ENCODE data around the gene ARHGEF2. TPM values are rescaled to one million over a fixed set of nuclear protein-coding genes. Genes with fewer than 3 reads are reported as not detected.
A peak's percentile ranks its signal among the peaks of the same experiment; 100 is the strongest.

ARHGEF2 gene
- total RNA-seq, 4 donors from 2014 or later = 13.6 to 27.3 (median 26.4) TPM

DNA sequence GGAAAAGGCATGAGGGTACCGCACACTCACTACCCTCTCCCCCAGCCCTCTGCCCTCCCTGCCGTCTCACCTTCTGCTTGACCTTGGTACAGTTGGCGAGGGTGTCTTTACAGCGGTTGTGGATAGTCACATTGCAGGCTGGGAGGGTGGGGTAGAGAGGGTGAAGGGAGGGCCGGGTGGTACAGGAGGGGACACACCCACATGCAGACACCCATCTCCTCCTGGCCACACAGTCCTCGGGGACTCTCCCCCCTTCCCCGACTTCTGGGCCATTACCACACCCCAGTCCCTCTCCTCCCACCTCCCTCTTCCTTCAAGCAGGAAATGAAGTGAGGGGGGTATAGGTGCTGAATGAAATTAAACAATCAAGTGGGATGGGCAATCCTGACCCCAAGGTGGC, 11.6 kb downstream of the ARHGEF2 start:
- DNase-seq (no peak), ATAC-seq (no peak)
- Histone ChIP-seq H3K9me3 (no peaks in the 10 kb centered on the region), H3K27me3 (no peaks in the 10 kb centered on the region), H3K36me3 (peaks cover 0 to 38% of the 10 kb centered on the region in 2 donors), H3K4me1 (peaks cover 54 to 65% of the 10 kb centered on the region in 2 donors), H3K27ac (peak overlapping the region; percentile 82 to 95 (median 88)), H3K4me3 (peak overlapping the region in 1 of 4 donors; percentile 24)
- intact Hi-C loops (cut with DNase I; ENCODE audit: low total_unique reads) (loop anchor here (2.0 kb wide), 1 partner anchor 22 kb away; no protein-coding TSS in a partner anchor), in situ Hi-C loops (cut with MboI; ENCODE audit: low sequenced_read_pairs in 4 of 4) (no loop called here)
- no peak for TF ChIP-seq POLR2A (IDR thresholded peaks at IDR 0.05)
- TF ChIP-seq, protein P1, sequence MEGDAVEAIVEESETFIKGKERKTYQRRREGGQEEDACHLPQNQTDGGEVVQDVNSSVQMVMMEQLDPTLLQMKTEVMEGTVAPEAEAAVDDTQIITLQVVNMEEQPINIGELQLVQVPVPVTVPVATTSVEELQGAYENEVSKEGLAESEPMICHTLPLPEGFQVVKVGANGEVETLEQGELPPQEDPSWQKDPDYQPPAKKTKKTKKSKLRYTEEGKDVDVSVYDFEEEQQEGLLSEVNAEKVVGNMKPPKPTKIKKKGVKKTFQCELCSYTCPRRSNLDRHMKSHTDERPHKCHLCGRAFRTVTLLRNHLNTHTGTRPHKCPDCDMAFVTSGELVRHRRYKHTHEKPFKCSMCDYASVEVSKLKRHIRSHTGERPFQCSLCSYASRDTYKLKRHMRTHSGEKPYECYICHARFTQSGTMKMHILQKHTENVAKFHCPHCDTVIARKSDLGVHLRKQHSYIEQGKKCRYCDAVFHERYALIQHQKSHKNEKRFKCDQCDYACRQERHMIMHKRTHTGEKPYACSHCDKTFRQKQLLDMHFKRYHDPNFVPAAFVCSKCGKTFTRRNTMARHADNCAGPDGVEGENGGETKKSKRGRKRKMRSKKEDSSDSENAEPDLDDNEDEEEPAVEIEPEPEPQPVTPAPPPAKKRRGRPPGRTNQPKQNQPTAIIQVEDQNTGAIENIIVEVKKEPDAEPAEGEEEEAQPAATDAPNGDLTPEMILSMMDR (IDR thresholded peaks at IDR 0.05 in 4 of 5, conservative IDR thresholded peaks at IDR 0.05 in 1 of 5) = no peak

DNA sequence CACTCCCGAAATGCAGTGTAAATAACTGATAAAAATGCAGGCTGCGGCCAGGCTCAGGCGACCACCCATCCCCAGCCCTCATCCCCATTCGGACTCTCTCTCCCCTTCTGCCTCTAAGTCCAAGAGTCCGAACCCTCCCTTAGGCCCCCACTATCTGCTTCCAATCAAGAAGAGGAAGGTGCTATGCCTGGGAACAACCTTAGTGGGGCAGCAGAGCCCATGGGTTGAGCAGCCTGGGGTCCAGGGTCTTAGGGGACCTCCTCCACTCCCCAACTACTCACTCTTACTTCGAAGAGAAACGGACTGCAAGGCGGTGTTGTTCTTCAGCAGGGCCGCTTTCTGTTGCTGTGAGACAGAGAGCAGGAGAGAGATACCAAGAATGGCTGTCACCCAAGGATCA, 12.2 kb downstream of the ARHGEF2 start:
- H3K9me3 ChIP-seq = no peaks in the 10 kb centered on the region
- in situ Hi-C loops (cut with MboI; ENCODE audit: low sequenced_read_pairs in 4 of 4) (no loop called here), intact Hi-C loops (cut with DNase I; ENCODE audit: low total_unique reads) (loop anchor here (2.0 kb wide), 1 partner anchor 23 kb away; no protein-coding TSS in a partner anchor)
- peaks cover 0 to 43% of the 10 kb centered on the region in 2 donors for H3K36me3 ChIP-seq
- H3K27ac ChIP-seq = peak overlapping the region; percentile 82 to 95 (median 88)
- H3K4me1 ChIP-seq = peaks cover 58 to 66% of the 10 kb centered on the region in 2 donors
- no peak overlapping the region for H3K4me3 ChIP-seq
- no peak for TF ChIP-seq POLR2A (IDR thresholded peaks at IDR 0.05)
- TF ChIP-seq, protein P1 (IDR thresholded peaks at IDR 0.05 in 4 of 5, conservative IDR thresholded peaks at IDR 0.05 in 1 of 5) = peak in 2 of 5 experiments; percentile 8 to 48
- H3K27me3 ChIP-seq = no peaks in the 10 kb centered on the region
- no peak for DNase-seq
- no peak for ATAC-seq

DNA sequence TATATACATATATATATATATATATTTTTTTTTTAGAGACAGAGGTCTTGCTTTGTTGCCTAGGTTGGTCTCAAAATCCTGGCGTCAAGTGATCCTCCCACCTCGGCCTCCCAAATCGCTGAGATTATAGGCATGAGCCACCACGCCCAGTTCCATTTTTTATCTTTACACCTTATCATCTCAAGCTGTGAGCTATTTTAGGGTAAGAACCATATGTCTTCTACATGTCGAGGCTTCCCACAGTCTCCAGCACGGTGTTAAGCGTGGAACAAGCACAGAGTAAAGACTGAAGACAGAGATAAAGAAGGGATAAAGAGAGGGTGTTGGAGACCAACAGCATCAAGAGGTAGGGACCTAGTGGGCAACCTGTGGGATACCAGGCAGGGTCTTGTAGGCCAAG, 14.2 kb downstream of the ARHGEF2 start:
- TF ChIP-seq, protein P1 (IDR thresholded peaks at IDR 0.05 in 4 of 5, conservative IDR thresholded peaks at IDR 0.05 in 1 of 5) = no peak
- TF ChIP-seq POLR2A (IDR thresholded peaks at IDR 0.05) = no peak
- H3K27ac ChIP-seq = no peak overlapping the region
- in situ Hi-C loops (cut with MboI; ENCODE audit: low sequenced_read_pairs in 4 of 4) (no loop called here), intact Hi-C loops (cut with DNase I; ENCODE audit: low total_unique reads) (no loop called here)
- ATAC-seq = no peak
- H3K4me3 ChIP-seq = no peak overlapping the region
- H3K36me3 ChIP-seq = peaks cover 0 to 61% of the 10 kb centered on the region in 2 donors
- H3K4me1 ChIP-seq = peaks cover 51 to 63% of the 10 kb centered on the region in 2 donors
- no peaks in the 10 kb centered on the region for H3K27me3 ChIP-seq
- no peaks in the 10 kb centered on the region for H3K9me3 ChIP-seq
- no peak for DNase-seq

DNA sequence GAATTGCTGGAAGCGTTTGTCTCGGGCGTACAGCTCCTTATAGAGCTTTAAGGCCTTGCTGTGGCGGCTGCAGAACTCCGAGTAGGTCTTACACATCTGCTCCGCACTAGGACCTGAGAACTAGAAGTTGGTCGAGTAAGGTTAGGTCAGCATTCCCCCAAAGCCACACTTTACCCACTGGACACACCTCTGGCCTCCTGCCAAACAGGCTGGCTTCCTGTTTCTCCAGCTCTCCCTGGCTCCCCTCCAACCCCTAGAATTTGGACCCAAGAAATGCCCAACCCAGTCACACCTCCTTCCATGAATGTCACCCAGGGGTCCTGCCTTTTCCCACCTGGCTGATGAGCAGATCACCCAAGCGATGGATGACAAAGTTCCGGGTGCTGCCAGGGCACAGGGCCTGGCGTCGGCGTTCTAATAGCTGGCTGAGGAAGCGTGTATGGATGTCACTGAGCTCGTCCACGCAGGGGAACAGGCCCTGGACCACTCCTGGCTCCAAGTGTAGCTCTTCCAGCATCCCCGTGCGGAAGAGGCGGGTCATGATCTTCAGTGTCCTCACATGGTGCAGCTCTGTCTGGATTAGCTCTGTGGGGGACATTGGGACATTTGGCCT, 15.6 kb downstream of the ARHGEF2 start:
- Histone ChIP-seq H3K4me3 (no peak overlapping the region), H3K27ac (peak overlapping the region; percentile 55 to 76 (median 64)), H3K4me1 (peaks cover 36 to 50% of the 10 kb centered on the region in 2 donors), H3K36me3 (peaks cover 0 to 76% of the 10 kb centered on the region in 2 donors), H3K9me3 (no peaks in the 10 kb centered on the region), H3K27me3 (no peaks in the 10 kb centered on the region)
- ATAC-seq (no peak), DNase-seq (peak in 1 of 2 donors; percentile 39)
- in situ Hi-C loops (cut with MboI; ENCODE audit: low sequenced_read_pairs in 4 of 4) = no loop called here
- intact Hi-C loops (cut with DNase I; ENCODE audit: low total_unique reads) = loop anchor here (2.0 kb wide), 1 partner anchor 18 kb away; no protein-coding TSS in a partner anchor
- TF ChIP-seq POLR2A (IDR thresholded peaks at IDR 0.05) = no peak
- TF ChIP-seq, protein P1 (IDR thresholded peaks at IDR 0.05 in 4 of 5, conservative IDR thresholded peaks at IDR 0.05 in 1 of 5) = no peak
